ENCODE data around the gene RASGRF2.

- TF ChIP-seq CTCF (IDR thresholded peaks at IDR 0.05 in 2 of 3, conservative IDR thresholded peaks at IDR 0.05 in 1 of 3; ENCODE audit: insufficient read depth in 2 of 3, low read depth in 1 of 3, low read length in 3 of 3) (no peak), CREM (IDR thresholded peaks at IDR 0.05; ENCODE audit: low read depth) (no peak), ZBTB34 (CRISPR knock-in tag; IDR thresholded peaks at IDR 0.05) (no peak), NFIC (IDR thresholded peaks at IDR 0.05) (no peak), MEF2A (IDR thresholded peaks at IDR 0.05; ENCODE audit: control insufficient read depth, low read depth, low read length) (no peak), ESRRA (IDR thresholded peaks at IDR 0.05; ENCODE audit: borderline replicate concordance, low read depth) (no peak), FOXP4 (CRISPR knock-in tag; IDR thresholded peaks at IDR 0.05; ENCODE audit: borderline replicate concordance) (no peak), ZNF280B (CRISPR knock-in tag; IDR thresholded peaks at IDR 0.05) (no peak), EZH2 (IDR thresholded peaks at IDR 0.05; ENCODE audit: borderline replicate concordance, low read depth, low read length) (no peak), ZNF384 (IDR thresholded peaks at IDR 0.05; ENCODE audit: low read depth, low read length) (no peak), SMC3 (conservative IDR thresholded peaks at IDR 0.05; ENCODE audit: insufficient read depth, low read depth, low read length) (no peak), ERF (CRISPR knock-in tag; IDR thresholded peaks at IDR 0.05) (no peak)
- TF ChIP-seq, protein P1, sequence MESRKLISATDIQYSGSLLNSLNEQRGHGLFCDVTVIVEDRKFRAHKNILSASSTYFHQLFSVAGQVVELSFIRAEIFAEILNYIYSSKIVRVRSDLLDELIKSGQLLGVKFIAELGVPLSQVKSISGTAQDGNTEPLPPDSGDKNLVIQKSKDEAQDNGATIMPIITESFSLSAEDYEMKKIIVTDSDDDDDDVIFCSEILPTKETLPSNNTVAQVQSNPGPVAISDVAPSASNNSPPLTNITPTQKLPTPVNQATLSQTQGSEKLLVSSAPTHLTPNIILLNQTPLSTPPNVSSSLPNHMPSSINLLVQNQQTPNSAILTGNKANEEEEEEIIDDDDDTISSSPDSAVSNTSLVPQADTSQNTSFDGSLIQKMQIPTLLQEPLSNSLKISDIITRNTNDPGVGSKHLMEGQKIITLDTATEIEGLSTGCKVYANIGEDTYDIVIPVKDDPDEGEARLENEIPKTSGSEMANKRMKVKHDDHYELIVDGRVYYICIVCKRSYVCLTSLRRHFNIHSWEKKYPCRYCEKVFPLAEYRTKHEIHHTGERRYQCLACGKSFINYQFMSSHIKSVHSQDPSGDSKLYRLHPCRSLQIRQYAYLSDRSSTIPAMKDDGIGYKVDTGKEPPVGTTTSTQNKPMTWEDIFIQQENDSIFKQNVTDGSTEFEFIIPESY (CRISPR knock-in tag; IDR thresholded peaks at IDR 0.05): no peak
- TF ChIP-seq, protein P2, sequence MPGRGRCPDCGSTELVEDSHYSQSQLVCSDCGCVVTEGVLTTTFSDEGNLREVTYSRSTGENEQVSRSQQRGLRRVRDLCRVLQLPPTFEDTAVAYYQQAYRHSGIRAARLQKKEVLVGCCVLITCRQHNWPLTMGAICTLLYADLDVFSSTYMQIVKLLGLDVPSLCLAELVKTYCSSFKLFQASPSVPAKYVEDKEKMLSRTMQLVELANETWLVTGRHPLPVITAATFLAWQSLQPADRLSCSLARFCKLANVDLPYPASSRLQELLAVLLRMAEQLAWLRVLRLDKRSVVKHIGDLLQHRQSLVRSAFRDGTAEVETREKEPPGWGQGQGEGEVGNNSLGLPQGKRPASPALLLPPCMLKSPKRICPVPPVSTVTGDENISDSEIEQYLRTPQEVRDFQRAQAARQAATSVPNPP (IDR thresholded peaks at IDR 0.05; ENCODE audit: borderline replicate concordance, insufficient read depth, insufficient read length): no peak
Measured at GRCh38 chr5:81234299-81234698, 274.1 kb downstream of the RASGRF2 start.

All from K562 (cell line).